Smooth muscle cell (in vitro differentiated cells): Measurements from ENCODE around the gene CALHM1. TPM values are rescaled to one million over a fixed set of nuclear protein-coding genes. Genes with fewer than 3 reads are reported as not detected.

Experiments used
- DNase-seq: peaks from one replicate; lab custom pipeline; 2025; ENCODE audit not compliant: unreplicated experiment; lab: John Stamatoyannopoulos, UW
- H2AFZ ChIP-seq: fragments of 200-600 bp; sonication (generic); 2 replicates; pipeline ENCODE4 v1.6.0; 2016; ENCODE audit warnings: antibody characterized with exemption, low read depth, mild to moderate bottlenecking
- H3F3A ChIP-seq: fragments of 200-600 bp; sonication (generic); 2 replicates; pipeline ENCODE4 v1.6.0; 2017; ENCODE audit warnings: antibody characterized with exemption, low read depth
- H3K27ac ChIP-seq: fragments of 200-600 bp; sonication (generic); 2 replicates; pipeline ENCODE4 v1.5.1; 2016; ENCODE audit warnings: low read depth, mild to moderate bottlenecking
- H3K27me3 ChIP-seq: fragments of 200-600 bp; sonication (generic); 2 replicates; pipeline ENCODE4 v1.6.1; 2016; ENCODE audit warnings: low read depth, mild to moderate bottlenecking
- H3K36me3 ChIP-seq: fragments of 200-600 bp; sonication (generic); 2 replicates; pipeline ENCODE4 v1.5.1; 2016; ENCODE audit warnings: low read depth
- H3K4me1 ChIP-seq: fragments of 200-600 bp; sonication (generic); 2 replicates; pipeline ENCODE4 v1.5.1; 2016; ENCODE audit warnings: low read depth
- H3K4me2 ChIP-seq: fragments of 200-600 bp; sonication (generic); 2 replicates; pipeline ENCODE4 v1.6.0; 2016; ENCODE audit warnings: mild to moderate bottlenecking
- H3K4me3 ChIP-seq: fragments of 200-600 bp; sonication (generic); 2 replicates; pipeline ENCODE4 v1.5.1; 2016; ENCODE audit warnings: mild to moderate bottlenecking
- H3K79me2 ChIP-seq: fragments of 200-600 bp; sonication (generic); 2 replicates; pipeline ENCODE4 v1.6.0; 2016; ENCODE audit warnings: low read depth, mild to moderate bottlenecking
- H3K9ac ChIP-seq: fragments of 200-600 bp; sonication (generic); 2 replicates; pipeline ENCODE4 v1.6.0; 2016; ENCODE audit warnings: low read depth
- H3K9me3 ChIP-seq: fragments of 200-600 bp; sonication (generic); replicated peaks from 2 replicates; pipeline ENCODE4 v1.5.1; 2016; ENCODE audit warnings: low read depth
- H4K20me1 ChIP-seq: fragments of 200-600 bp; sonication (generic); 2 replicates; pipeline ENCODE4 v1.6.0; 2016; ENCODE audit warnings: low read depth
- CTCF ChIP-seq: fragments of 200-600 bp; sonication (generic); IDR thresholded peaks from 2 replicates; pipeline ENCODE4 v1.5.1; 2017; ENCODE audit warnings: borderline replicate concordance, mild to moderate bottlenecking, antibody characterized with exemption; ENCODE audit not compliant: insufficient read depth, poor library complexity, severe bottlenecking
- WGBS: methylation state at CpG from one replicate; pipeline ENCODE4 v1.1.7; 2016; ENCODE audit warnings: low lambda C conversion rate; 5-methylcytosine and 5-hydroxymethylcytosine counted together
- polyA plus RNA-seq: library from polyadenylated mRNA; unstranded; fragments of >200 nt; fragmentation: Nextera tagmentation; extraction: Ambion mirVana; gene quantifications from 2 replicates; pipeline ENCODE4 v1.2.1, GENCODE V29; 2016
- total RNA-seq: library from RNA; depleted of rRNA; stranded (reverse); fragments of >200 nt; gene quantifications from 2 replicates; pipeline ENCODE4 v1.2.3, GENCODE V29; 2014

Gene CALHM1
- total and polyA plus RNA-seq, 2 experiments from 2014 or later, result 0.05 TPM; not detected in 1

GRCh38 chr10:103457896-103458583 is 660 bp downstream of the CALHM1 start:
- Histone ChIP-seq H3K4me1 (no peaks in the 10 kb centered on the region), H3K27me3 (no peaks in the 10 kb centered on the region), H3F3A (no peaks in the 10 kb centered on the region), H3K9me3 (no peaks in the 10 kb centered on the region), H3K36me3 (no peaks in the 10 kb centered on the region), H2AFZ (no peak overlapping the region), H4K20me1 (no peaks in the 10 kb centered on the region), H3K27ac (no peak overlapping the region), H3K79me2 (no peaks in the 10 kb centered on the region), H3K9ac (no peak overlapping the region), H3K4me2 (no peak overlapping the region), H3K4me3 (no peak overlapping the region)
- TF ChIP-seq CTCF, result no peak
- WGBS, result 93% methylated on average over 39 of the region's 39 CpGs
- no peak for DNase-seq

- no peak overlapping the region for H3K4me3 ChIP-seq
- no peak for TF ChIP-seq CTCF
- no peaks in the 10 kb centered on the region for H3K79me2 ChIP-seq
- H3K27ac ChIP-seq, result no peak overlapping the region
- H3K9me3 ChIP-seq, result no peaks in the 10 kb centered on the region
- H3K4me2 ChIP-seq, result no peak overlapping the region
- no peaks in the 10 kb centered on the region for H3K36me3 ChIP-seq
- WGBS, result 81% methylated on average over 8 of the region's 8 CpGs
- no peaks in the 10 kb centered on the region for H3F3A ChIP-seq
- H3K4me1 ChIP-seq, result no peaks in the 10 kb centered on the region
- DNase-seq, result no peak
- H3K9ac ChIP-seq, result no peak overlapping the region
- no peak overlapping the region for H2AFZ ChIP-seq
- H4K20me1 ChIP-seq, result no peaks in the 10 kb centered on the region
- H3K27me3 ChIP-seq, result no peaks in the 10 kb centered on the region
Observed at GRCh38 chr10:103457176-103457712, 1.5 kb downstream of the CALHM1 start.

GRCh38 chr10:103456074-103456660 is 2.5 kb downstream of the CALHM1 start:
- no peak for DNase-seq
- H2AFZ ChIP-seq, result no peak overlapping the region
- H3K27me3 ChIP-seq, result no peaks in the 10 kb centered on the region
- H3K4me3 ChIP-seq, result no peak overlapping the region
- TF ChIP-seq CTCF, result no peak
- H3K4me2 ChIP-seq, result no peak overlapping the region
- WGBS, result 91% methylated on average over 9 of the region's 9 CpGs
- H3F3A ChIP-seq, result no peaks in the 10 kb centered on the region
- no peak overlapping the region for H3K9ac ChIP-seq
- H3K79me2 ChIP-seq, result no peaks in the 10 kb centered on the region
- no peaks in the 10 kb centered on the region for H4K20me1 ChIP-seq
- H3K27ac ChIP-seq, result no peak overlapping the region
- H3K4me1 ChIP-seq, result no peaks in the 10 kb centered on the region
- no peaks in the 10 kb centered on the region for H3K9me3 ChIP-seq
- H3K36me3 ChIP-seq, result no peaks in the 10 kb centered on the region

GRCh38 chr10:103455235-103455634 is 3.5 kb downstream of the CALHM1 start:
- no peak overlapping the region for H3K4me3 ChIP-seq
- no peaks in the 10 kb centered on the region for H3K79me2 ChIP-seq
- H3K4me1 ChIP-seq, result no peaks in the 10 kb centered on the region
- H3K9ac ChIP-seq, result no peak overlapping the region
- no peaks in the 10 kb centered on the region for H4K20me1 ChIP-seq
- no peaks in the 10 kb centered on the region for H3K36me3 ChIP-seq
- DNase-seq, result no peak
- H3K27ac ChIP-seq, result no peak overlapping the region
- no peaks in the 10 kb centered on the region for H3F3A ChIP-seq
- no peaks in the 10 kb centered on the region for H3K27me3 ChIP-seq
- no peak overlapping the region for H3K4me2 ChIP-seq
- TF ChIP-seq CTCF, result no peak
- no peaks in the 10 kb centered on the region for H3K9me3 ChIP-seq
- no peak overlapping the region for H2AFZ ChIP-seq
- WGBS, result 94% methylated on average over 25 of the region's 25 CpGs
